Measurements from ENCODE around the gene CNTFR.

CNTFR gene

DNA sequence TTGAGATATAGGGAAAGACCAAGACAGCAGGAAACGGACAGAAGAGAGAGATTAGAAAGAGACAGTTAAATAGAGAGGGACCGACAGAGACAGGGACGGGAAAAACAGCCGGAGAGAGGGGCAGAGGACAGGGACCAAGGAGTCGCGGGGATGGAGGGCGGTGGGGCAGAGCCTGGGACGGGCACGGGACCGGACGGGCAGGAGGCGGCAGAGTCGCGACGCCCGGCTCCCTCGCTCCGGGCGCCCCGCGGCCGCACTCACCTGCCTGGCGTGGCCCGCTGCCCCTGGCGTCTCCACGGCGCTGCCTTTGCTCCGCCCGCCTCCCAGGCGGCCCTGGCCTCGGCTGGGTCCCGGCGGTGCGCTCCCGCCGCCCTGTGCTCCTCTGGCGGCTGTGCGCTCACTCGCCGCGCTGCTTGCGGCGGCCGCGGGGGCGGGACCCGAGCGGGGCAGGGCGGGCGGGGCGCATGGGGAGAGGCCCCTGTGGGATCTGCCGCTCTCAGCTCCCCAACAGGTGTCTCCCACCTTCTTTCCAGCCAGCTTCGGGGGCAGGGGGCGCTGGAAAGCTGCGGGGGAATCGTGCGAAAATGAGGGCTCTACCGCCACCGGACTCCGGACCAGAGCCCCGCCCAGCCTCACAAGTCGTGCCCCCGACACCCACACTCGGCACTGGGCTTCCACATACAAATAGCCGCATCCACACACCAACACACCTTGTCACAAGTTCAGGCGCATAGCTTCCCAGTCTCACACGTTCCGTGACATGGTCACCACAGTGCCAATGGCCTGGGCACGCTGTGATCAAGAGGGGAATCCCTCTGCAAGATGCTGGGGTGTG is 39.3 kb upstream of the CNTFR start, which contains the start of gene ARID3C:
ARID3C (minus strand) TSS at position 411 of the 835 bp plus-strand sequence. CDS start 1,052 bp downstream, outside the sequence.
- Mint-ChIP-seq H3K27ac (peak within 1 kb of the TSS; percentile 40), H3K27me3 (peaks cover 57 to 66% of the 10 kb centered on the region in 2 donors), H3K4me3 (peak within 1 kb of the TSS; percentile 79 to 83), H3K9me3 (no peaks in the 10 kb centered on the region), H3K4me1 (peaks cover 19 to 24% of the 10 kb centered on the region in 2 donors), H3K36me3 (peaks cover 2 to 11% of the 10 kb centered on the region in 2 donors)
- ATAC-seq (replicated peaks) (peak; percentile 76 to 79), DNase-seq (peak; percentile 15)

DNA sequence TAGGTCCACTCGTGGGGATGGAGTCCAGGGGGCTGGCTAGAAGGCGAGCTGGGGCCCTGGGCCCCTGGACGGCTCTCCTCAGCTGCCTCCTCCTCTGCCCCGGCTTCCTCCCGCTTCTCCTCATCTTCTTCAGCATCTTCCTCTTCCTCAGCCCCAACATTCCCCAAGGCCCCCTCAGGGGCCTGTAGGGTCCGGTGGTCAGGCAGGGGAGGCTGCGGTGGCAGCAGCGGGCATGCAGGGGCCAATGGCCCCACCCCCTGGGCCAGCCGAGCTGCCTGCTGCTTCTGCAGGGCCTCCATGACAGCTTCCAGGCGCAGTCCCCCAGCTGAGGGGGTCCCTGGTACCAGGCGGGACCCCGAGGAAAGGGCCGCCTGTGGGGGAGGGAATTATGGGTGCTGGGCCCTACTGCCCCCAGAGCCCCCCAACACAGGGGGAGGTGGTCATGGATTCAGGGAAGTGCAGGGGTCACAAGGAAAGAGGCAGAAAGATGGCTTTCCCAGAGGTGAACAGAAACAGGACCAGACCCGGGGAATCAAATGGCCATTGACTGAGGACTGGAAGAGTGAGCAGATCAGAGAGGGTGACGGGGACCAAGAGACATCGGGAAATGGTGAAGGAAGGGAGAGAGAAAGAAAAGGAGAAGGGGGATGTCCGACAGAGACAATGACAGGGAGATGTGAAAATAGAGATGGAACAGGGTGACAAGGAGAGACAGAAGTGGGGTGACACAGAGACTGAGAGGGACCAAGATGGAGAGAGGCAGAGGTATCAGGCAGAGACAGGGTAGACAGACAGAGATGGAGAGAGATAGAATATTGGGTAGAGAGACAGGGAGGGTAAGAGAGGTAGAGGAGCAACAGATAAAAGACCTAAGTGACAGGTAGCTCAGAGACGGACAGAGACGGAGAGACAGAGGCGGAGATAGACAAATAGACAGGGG is 38.5 kb upstream of the CNTFR start:
- DNase-seq (no peak), ATAC-seq (replicated peaks) (peak in 1 of 2 donors; percentile 8)
- H3K4me1 Mint-ChIP-seq: peaks cover 22 to 28% of the 10 kb centered on the region in 2 donors
- peak overlapping the region; percentile 4 for H3K27ac Mint-ChIP-seq
- H3K36me3 Mint-ChIP-seq: peaks cover 5 to 10% of the 10 kb centered on the region in 2 donors
- peaks cover 0 to 2% of the 10 kb centered on the region in 2 donors for H3K9me3 Mint-ChIP-seq
- peak overlapping the region; percentile 77 to 81 for H3K4me3 Mint-ChIP-seq
- peaks cover 64 to 74% of the 10 kb centered on the region in 2 donors for H3K27me3 Mint-ChIP-seq

DNA sequence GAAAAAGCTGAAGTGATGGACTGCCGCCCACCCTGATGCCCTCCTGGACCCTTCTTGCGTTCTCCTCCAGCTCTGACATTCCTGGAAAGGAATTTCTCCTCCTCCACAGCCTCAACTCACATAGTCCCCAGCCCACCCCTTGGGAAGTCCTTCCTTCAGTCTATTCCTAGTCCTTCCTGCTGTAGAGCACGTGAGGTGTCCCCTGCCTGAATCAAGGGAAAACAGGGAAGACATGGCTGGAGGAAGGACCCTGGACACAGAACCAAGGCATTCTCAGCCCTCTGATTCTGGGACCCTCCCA is 35.6 kb upstream of the CNTFR start:
- peaks cover 0 to 2% of the 10 kb centered on the region in 2 donors for H3K9me3 Mint-ChIP-seq
- H3K36me3 Mint-ChIP-seq: peaks cover 2 to 4% of the 10 kb centered on the region in 2 donors
- ATAC-seq (replicated peaks) (no peak), DNase-seq (no peak)
- no peak overlapping the region for H3K27ac Mint-ChIP-seq
- H3K4me1 Mint-ChIP-seq: peaks cover 25 to 39% of the 10 kb centered on the region in 2 donors
- H3K27me3 Mint-ChIP-seq: peaks cover 69 to 85% of the 10 kb centered on the region in 2 donors
- H3K4me3 Mint-ChIP-seq: no peak overlapping the region

DNA sequence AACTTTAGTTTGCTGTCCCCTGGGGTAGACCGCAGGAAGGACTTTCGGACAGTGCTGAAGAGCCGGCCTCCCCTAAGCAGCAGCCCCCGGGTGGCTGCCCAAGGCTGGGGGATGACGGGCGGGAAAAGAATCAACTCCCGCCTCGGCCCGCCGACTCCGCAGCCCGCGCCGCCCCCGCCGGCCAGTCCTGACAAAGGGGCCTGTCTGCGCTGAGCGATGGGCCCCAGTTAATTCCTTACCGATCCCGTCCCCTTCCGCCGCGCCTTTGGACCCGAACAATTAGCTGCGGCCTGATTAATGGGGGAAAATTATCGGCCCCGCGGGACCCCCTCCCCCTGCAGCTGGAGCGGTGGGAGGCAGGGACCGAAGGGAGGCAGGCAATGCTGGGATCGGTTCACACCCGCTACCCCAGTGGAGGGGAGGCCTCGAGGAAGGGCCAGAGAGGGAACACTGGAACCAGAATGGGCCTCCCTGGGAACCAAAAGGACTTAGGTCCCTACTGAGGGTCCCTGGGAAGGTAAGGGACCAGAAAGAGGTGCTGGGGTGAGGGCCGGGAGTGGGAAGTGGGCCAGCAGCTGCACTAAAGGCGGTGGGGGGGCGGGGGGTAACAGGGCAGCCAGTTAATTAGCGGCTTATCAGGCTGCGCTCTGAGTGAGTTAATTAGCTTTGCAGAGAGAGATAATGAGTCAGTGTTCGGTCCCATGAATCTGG is 35.1 kb upstream of the CNTFR start:
- H3K9me3 Mint-ChIP-seq: peaks cover 0 to 2% of the 10 kb centered on the region in 2 donors
- no peak for DNase-seq
- no peak overlapping the region for H3K27ac Mint-ChIP-seq
- H3K27me3 Mint-ChIP-seq: peaks cover 67 to 79% of the 10 kb centered on the region in 2 donors
- peaks cover 2 to 4% of the 10 kb centered on the region in 2 donors for H3K36me3 Mint-ChIP-seq
- ATAC-seq (replicated peaks): no peak
- H3K4me3 Mint-ChIP-seq: no peak overlapping the region
- peaks cover 27 to 44% of the 10 kb centered on the region in 2 donors for H3K4me1 Mint-ChIP-seq

DNA sequence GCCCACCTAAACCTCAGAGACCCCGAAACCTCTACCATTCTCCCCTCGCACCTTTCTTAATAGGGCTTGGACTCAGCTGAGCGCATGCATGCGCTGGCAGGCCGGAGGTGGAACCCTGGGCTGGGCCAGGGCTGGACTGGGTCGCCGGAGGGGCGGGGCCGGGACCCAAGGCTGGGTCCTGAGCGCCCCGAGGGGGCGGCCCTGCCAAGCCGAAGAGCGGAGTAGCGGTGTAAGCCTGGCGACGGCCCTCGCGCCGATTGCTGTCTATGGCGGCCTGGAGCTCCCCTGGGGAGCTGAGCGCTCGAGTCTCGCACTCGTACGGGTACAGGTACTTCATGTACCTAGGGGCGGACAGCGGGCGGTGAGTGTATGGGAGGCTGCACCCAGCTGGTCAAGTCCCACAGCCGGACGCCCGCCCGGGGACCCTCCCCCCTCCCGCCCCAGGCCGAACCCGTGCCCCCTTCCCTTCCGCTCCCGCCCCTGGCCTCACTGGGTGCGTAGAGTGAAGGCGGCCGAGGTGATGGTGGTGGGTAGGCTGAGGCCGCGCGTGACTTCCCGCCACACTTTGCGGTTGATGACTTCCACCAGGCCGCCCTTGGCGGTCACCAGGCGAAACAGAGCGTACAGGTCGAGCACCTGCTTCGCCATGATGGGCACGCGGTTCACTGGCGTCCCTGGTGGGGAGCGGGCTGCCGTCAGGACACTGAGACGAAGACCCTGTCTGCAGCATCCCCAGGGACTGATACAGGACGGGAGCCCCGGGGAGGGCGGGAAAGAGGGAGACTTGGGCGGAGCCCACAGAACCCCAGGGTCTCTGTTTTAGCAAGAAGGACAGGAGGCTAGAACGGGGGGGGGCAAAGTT is 34.1 kb upstream of the CNTFR start:
- Mint-ChIP-seq H3K4me1 (peaks cover 29 to 44% of the 10 kb centered on the region in 2 donors), H3K4me3 (peak overlapping the region; percentile 56 to 59), H3K36me3 (peaks cover 2 to 4% of the 10 kb centered on the region in 2 donors), H3K27me3 (peaks cover 59 to 70% of the 10 kb centered on the region in 2 donors), H3K27ac (peak overlapping the region; percentile 84), H3K9me3 (peaks cover 0 to 2% of the 10 kb centered on the region in 2 donors)
- DNase-seq (no peak), ATAC-seq (replicated peaks) (no peak)

DNA sequence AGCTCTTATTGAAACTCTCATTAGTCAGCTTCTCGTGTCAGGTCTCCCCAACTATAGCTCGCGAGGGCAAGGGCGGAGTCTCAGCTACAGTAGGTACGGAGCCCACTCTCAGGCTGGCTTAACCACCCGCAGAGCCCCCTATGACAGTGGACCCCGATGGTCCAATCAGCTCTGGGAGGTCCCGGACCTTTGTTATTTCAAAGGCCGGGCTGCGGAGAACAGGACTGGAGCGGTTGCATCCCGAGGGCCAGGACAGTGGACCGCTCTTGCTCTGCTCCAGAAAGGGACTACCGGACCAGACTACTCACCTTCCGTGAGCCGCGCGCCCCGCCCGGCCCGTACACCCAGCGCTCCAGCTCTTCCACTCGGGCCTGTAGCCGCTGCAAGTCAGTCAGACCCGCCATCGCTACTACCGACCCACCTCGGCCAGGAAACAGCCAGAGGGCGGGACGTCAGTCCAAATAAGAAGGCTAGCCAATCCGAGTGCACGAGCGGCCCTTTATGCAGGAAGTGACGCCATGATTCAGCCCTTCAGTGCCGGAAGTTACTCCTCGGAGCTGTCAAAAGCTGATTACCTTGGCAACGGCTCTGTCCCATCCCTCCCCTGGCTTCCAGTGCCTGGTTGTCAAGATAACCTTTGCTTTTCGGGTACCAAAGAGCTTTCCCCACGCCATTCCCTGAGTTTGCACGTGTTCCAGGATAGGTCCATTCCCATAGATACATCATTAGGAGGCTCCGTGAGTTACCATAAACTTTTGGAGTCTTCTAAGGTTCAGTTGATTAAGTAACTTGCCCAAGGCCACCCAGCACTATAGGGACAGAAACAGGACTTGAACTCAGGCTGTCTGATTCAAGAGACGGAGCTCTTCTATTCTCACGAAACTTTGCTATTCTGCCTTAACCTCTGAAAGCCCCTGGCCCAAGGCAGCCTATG is 30.8 kb upstream of the CNTFR start, which contains the start of gene DCTN3:
DCTN3 (minus strand) TSS at position 435 of the 934 bp plus-strand sequence; CDS start at position 404, 31 bp downstream.
- peaks cover 14 to 30% of the 10 kb centered on the region in 2 donors for H3K36me3 Mint-ChIP-seq
- peaks cover 0 to 2% of the 10 kb centered on the region in 2 donors for H3K9me3 Mint-ChIP-seq
- DNase-seq (peak; percentile 86), ATAC-seq (replicated peaks) (peak; percentile 99 to 100)
- H3K4me1 Mint-ChIP-seq: peaks cover 23 to 34% of the 10 kb centered on the region in 2 donors
- peaks cover 29 to 38% of the 10 kb centered on the region in 2 donors for H3K27me3 Mint-ChIP-seq
- H3K27ac Mint-ChIP-seq: peak within 1 kb of the TSS; percentile 94
- peak within 1 kb of the TSS; percentile 87 to 96 for H3K4me3 Mint-ChIP-seq

DNA sequence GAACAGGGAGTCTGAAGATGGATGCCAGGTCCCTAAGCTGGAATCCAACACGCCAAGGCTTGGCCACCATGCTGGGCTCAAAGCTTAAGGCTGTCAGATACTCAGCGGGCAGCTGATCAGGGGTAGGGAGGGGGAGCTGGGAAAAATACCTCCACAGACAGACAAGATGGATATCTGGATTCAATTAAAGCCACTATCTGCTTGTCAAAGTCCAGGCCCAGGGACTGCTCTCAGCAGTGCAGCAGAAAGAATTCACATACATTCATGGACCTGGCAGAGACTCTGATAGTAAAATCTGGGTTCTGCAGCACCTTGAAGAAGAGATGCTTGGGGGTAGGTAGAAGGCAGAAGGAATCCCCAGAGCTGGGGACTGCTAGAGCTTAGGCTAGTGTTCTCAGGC is 25.6 kb upstream of the CNTFR start:
- H3K4me3 Mint-ChIP-seq: no peak overlapping the region
- H3K9me3 Mint-ChIP-seq: no peaks in the 10 kb centered on the region
- no peak for DNase-seq
- H3K4me1 Mint-ChIP-seq: peaks cover 24 to 47% of the 10 kb centered on the region in 2 donors
- no peak for ATAC-seq (replicated peaks)
- H3K27me3 Mint-ChIP-seq: no peaks in the 10 kb centered on the region
- H3K36me3 Mint-ChIP-seq: peaks cover 29 to 44% of the 10 kb centered on the region in 2 donors
- no peak overlapping the region for H3K27ac Mint-ChIP-seq

DNA sequence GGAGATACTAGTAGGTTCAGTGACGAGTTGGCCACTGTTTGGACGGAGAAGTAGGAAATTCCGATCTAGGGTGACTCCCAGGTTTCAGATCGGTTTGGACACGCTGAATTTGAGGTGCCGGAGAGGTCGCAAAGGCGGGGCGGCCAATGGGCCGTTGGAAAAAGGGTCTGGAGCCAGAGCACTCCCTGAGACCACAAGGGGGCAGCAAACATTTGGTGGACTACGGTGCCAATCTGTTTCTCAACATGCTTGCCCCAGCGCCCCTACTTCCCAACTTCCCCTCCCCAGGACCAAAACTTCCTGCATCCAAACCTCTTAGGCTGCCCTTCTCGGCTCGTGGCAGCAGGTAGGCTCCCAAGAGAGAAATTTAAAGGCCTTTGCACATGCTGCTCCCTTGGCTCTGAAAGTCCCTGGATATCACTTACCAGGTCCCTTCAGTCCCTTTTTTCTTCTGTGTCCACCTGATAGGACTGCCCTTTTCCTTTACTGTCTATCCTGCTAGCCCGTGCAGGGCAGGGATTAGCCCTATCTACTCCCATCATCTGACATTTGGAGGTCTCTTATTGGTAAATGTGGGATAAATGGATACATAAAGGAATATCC is 23.4 kb upstream of the CNTFR start:
- H3K9me3 Mint-ChIP-seq: no peaks in the 10 kb centered on the region
- ATAC-seq (replicated peaks) (peak; percentile 65 to 66), DNase-seq (peak; percentile 52)
- peak overlapping the region; percentile 96 for H3K27ac Mint-ChIP-seq
- peak overlapping the region; percentile 93 for H3K4me3 Mint-ChIP-seq
- peaks cover 28 to 38% of the 10 kb centered on the region in 2 donors for H3K36me3 Mint-ChIP-seq
- H3K27me3 Mint-ChIP-seq: no peaks in the 10 kb centered on the region
- peaks cover 16 to 34% of the 10 kb centered on the region in 2 donors for H3K4me1 Mint-ChIP-seq

DNA sequence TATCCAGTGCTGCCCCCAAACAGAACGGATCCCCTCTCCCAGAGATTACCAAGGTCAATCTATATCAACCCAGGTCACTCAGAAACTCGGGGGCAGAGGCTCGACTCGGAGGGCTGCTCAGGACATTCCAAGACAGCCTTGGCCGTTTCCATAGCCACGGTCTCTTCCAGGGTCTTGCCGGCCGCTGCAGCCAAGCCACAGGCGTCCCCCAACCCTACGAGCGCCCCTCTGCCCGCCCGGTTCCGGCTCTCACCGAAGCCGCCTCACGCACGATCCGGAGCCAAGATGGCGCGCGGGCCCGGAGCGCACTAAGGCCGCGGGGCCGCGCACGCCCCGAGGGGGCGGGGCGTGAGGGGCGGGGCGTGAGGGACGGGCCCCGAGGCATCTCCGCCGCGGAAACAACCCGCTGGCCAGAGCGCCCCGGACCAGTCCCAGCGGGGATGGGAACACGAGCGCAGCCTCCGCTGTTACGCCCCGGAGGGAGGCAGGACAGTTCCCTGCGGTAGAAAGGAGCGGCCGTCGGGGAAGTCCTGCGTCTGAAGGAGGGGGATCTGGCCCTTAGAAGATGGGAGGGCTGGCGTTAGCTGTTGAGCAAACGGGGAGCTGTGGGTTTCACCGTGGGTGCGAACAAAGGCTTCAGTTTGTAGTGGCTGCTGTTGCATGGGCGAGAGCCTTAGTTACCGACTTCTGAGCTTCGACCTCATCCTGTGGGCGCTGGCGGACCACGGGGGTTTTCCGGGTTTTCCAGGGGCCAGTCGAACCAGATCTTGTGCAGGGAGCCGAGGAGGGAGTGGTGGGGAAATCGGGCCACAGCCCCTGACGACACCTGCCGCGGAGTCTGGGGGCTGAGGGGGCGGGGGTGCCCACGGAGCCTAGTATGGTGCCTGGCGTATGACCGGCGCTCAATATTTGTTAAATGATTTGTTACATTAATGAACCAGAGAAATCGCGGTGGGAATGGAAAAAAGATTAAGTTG is 22.6 kb upstream of the CNTFR start, which contains the start of gene RPP25L:
RPP25L (minus strand) TSS at position 287 of the 977 bp plus-strand sequence. CDS start 801 bp downstream, outside the sequence.
- Mint-ChIP-seq H3K4me1 (peaks cover 14 to 34% of the 10 kb centered on the region in 2 donors), H3K9me3 (no peaks in the 10 kb centered on the region), H3K36me3 (peaks cover 27 to 32% of the 10 kb centered on the region in 2 donors), H3K27me3 (no peaks in the 10 kb centered on the region), H3K4me3 (peak within 1 kb of the TSS; percentile 93), H3K27ac (peak within 1 kb of the TSS; percentile 96)
- peak; percentile 94 to 95 for ATAC-seq (replicated peaks)
- peak; percentile 79 for DNase-seq

DNA sequence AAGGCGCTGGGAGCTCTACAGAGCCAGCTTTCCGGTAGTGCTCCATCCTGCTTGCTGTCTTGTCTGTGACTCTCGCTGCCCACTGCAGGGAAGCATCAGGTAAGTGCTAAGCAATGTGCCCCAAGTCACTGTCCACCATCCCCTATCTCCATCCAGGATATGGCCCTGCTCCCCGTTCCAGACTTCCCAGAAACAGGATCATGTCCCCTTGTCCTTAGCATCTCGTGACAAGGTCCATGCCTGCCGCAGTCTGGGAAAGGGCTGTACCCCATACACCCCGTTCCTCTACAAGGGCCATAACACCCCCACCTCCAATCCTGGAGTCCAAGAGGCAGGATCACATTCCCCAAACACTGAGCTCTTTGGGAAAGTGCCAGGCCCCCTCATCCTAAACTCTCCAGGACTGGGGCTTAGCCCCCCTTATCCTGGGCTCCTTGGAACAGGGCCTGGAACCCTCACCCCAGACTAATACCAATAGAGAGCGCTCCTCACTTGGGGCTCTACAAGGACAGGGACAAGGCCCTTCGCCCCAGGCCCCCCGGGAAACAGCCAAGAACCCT is 21.8 kb upstream of the CNTFR start:
- H3K9me3 Mint-ChIP-seq: no peaks in the 10 kb centered on the region
- no peaks in the 10 kb centered on the region for H3K27me3 Mint-ChIP-seq
- peak overlapping the region; percentile 93 for H3K4me3 Mint-ChIP-seq
- DNase-seq (no peak), ATAC-seq (replicated peaks) (peak; percentile 20 to 23)
- peaks cover 14 to 34% of the 10 kb centered on the region in 2 donors for H3K4me1 Mint-ChIP-seq
- H3K36me3 Mint-ChIP-seq: peaks cover 23 to 27% of the 10 kb centered on the region in 2 donors
- H3K27ac Mint-ChIP-seq: peak overlapping the region; percentile 96

All from stimulated activated naive B cell treated with anti-CD40 and anti-IgM and Interleukin-4, amounts not matched to agents 10 μg/mL and 1 μg/mL and 100 μg/mL, for 72 hours (primary cell).